HG02973 (cell line): ENCODE results near the gene IL16.

Experiments used
- ATAC-seq: cut with Tn5 transposase; IDR thresholded peaks from one replicate; pipeline ENCODE4 v1.9.1; 2021; ENCODE audit warnings: moderate library complexity; ENCODE audit not compliant: unreplicated experiment

Gene IL16

GRCh38 chr15:81174125-81174791 is 22.4 kb upstream of the IL16 start:
- no peak for ATAC-seq

GRCh38 chr15:81174792-81175327 is 21.8 kb upstream of the IL16 start:
- ATAC-seq = no peak

- ATAC-seq = no peak
Observed at GRCh38 chr15:81175496-81175895, 21.2 kb upstream of the IL16 start.

GRCh38 chr15:81176291-81176893 is 20.3 kb upstream of the IL16 start:
- ATAC-seq = no peak

GRCh38 chr15:81178365-81178764 is 18.3 kb upstream of the IL16 start:
- no peak for ATAC-seq

GRCh38 chr15:81181220-81181619 is 15.5 kb upstream of the IL16 start:
- ATAC-seq = no peak

- ATAC-seq = no peak
Observed at GRCh38 chr15:81182031-81182755, 14.5 kb upstream of the IL16 start.

GRCh38 chr15:81182756-81183438 is 13.8 kb upstream of the IL16 start:
- ATAC-seq = no peak

- ATAC-seq = no peak
Observed at GRCh38 chr15:81183439-81183775, 13.3 kb upstream of the IL16 start.

- ATAC-seq = no peak
Observed at GRCh38 chr15:81184188-81184587, 12.5 kb upstream of the IL16 start.

- ATAC-seq = no peak
Observed at GRCh38 chr15:81185631-81186295, 10.9 kb upstream of the IL16 start.

GRCh38 chr15:81188354-81188753 is 8.3 kb upstream of the IL16 start:
- ATAC-seq = no peak

- no peak for ATAC-seq
Observed at GRCh38 chr15:81189583-81190283, 6.9 kb upstream of the IL16 start.

- no peak for ATAC-seq
Observed at GRCh38 chr15:81190922-81191507, 5.7 kb upstream of the IL16 start.

- no peak for ATAC-seq
Observed at GRCh38 chr15:81191701-81192100, 5.0 kb upstream of the IL16 start.

- ATAC-seq = no peak
Observed at GRCh38 chr15:81194723-81195122, 2.0 kb upstream of the IL16 start.

GRCh38 chr15:81195339-81195864 is 1.3 kb upstream of the IL16 start:
- ATAC-seq = no peak

GRCh38 chr15:81197255-81197630 is 564 bp downstream of the IL16 start:
- no peak for ATAC-seq

GRCh38 chr15:81197688-81198281 is 1.1 kb downstream of the IL16 start:
- ATAC-seq = no peak
